GM12878 (cell line): ENCODE measurements around the gene GPC3. TPM values are rescaled to one million over a fixed set of nuclear protein-coding genes. Genes with fewer than 3 reads are reported as not detected.

ENCODE experiments used
- ATAC-seq: fragments of 200-7000 bp; cut with Tn5 transposase; 3 replicates; pipeline ENCODE4 v1.9.1; 2020; ENCODE audit warnings: mild to moderate bottlenecking, moderate library complexity
- BruUV-seq: library from RNA; stranded (reverse); fragments of 400-500 nt; replicated peaks from 2 replicates; lab custom pipeline; 2021; lab: Mats Ljungman, UMichigan
- CTCF ChIA-PET: fragments of 300-600 bp; sonication (Branson Sonifier 250); formaldehyde crosslinking; extraction: SDS; loops from one replicate; lab custom pipeline; 2021; ENCODE audit warnings: inconsistent platforms; lab: Yijun Ruan, JAX
- POLR2A ChIA-PET: fragments of 350-600 bp; formaldehyde crosslinking; extraction: SDS; loops from one replicate; lab custom pipeline; 2021; ENCODE audit warnings: inconsistent platforms; lab: Charles Lee
- RAD21 ChIA-PET: fragments of 300-600 bp; sonication (Branson Sonifier 250); formaldehyde crosslinking; loops from one replicate; lab custom pipeline; 2023; ENCODE audit warnings: antibody characterized with exemption; ENCODE audit not compliant: unreplicated experiment; lab: Charles Lee
- SMC1A ChIA-PET: fragments of 300-600 bp; sonication (Branson Sonifier 250); formaldehyde crosslinking; loops from one replicate; lab custom pipeline; 2023; ENCODE audit not compliant: unreplicated experiment, uncharacterized antibody; lab: Charles Lee
- DNase-seq: peaks from one replicate; pipeline ENCODE4 v3.0.0-alpha.2; 2011; ENCODE audit warnings: low read depth, low spot score
- FAIRE-seq: peaks from 3 replicates; lab custom pipeline; 2011; peaks lifted over from hg19 to GRCh38; lab: Jason Lieb, UNC
- H2AFZ ChIP-seq: 2 replicates; pipeline ENCODE4 v1.6.0; 2011; ENCODE audit warnings: low read depth, low read length, control low read depth; ENCODE audit not compliant: control insufficient read depth
- H3K27ac ChIP-seq: 2 replicates; pipeline ENCODE4 v1.5.1; 2011; ENCODE audit warnings: control low read depth; ENCODE audit not compliant: control insufficient read depth, insufficient read depth
- H3K27me3 ChIP-seq, 2 experiments: replicated peaks in 1 of 2; 2 replicates each; pipeline versions ENCODE4 v1.6.0 to v1.6.1; 2011; ENCODE audit warnings: low read length in 1 of 2; ENCODE audit not compliant: control insufficient read depth in 2 of 2, insufficient read depth in 2 of 2
- H3K36me3 ChIP-seq, 2 experiments: 2 replicates each; pipeline ENCODE4 v1.5.1; 2011; ENCODE audit warnings: low read length in 1 of 2; ENCODE audit not compliant: control insufficient read depth in 2 of 2, insufficient read depth in 2 of 2
- H3K4me1 ChIP-seq: 2 replicates; pipeline ENCODE4 v1.6.1; 2011; ENCODE audit warnings: mild to moderate bottlenecking, low read length, moderate library complexity, mixed read lengths; ENCODE audit not compliant: control insufficient read depth, insufficient read depth
- H3K4me2 ChIP-seq: 2 replicates; pipeline ENCODE4 v1.6.0; 2011; ENCODE audit warnings: control low read depth; ENCODE audit not compliant: control insufficient read depth, insufficient read depth
- H3K4me3 ChIP-seq: fragments of 200-600 bp; sonication (generic); 2 replicates; pipeline ENCODE4 v1.5.1; 2016
- H3K79me2 ChIP-seq: 2 replicates; pipeline ENCODE4 v1.6.0; 2011; ENCODE audit warnings: low read length; ENCODE audit not compliant: control insufficient read depth, insufficient read depth
- H3K9ac ChIP-seq: 2 replicates; pipeline ENCODE4 v1.8.0; 2011; ENCODE audit warnings: low read length, control low read depth, mixed read lengths; ENCODE audit not compliant: control insufficient read depth, insufficient read depth
- H3K9me3 ChIP-seq: replicated peaks from 3 replicates; pipeline ENCODE4 v1.5.1; 2011; ENCODE audit warnings: mild to moderate bottlenecking, low read length; ENCODE audit not compliant: control insufficient read depth, insufficient read depth
- H4K20me1 ChIP-seq: 2 replicates; pipeline ENCODE4 v1.6.0; 2011; ENCODE audit not compliant: control insufficient read depth, insufficient read depth
- BACH1 ChIP-seq: fragments of 450-650 bp; IDR thresholded peaks from 2 replicates; pipeline ENCODE4 v1.6.1; 2017; ENCODE audit warnings: mild to moderate bottlenecking, borderline replicate concordance
- BHLHE40 ChIP-seq, 2 experiments: fragments of 450-650 bp in 1 of 2; IDR thresholded peaks; 2 replicates each; pipeline ENCODE4 v1.6.1; 2011 to 2017; ENCODE audit warnings: low read depth in 2 of 2, borderline replicate concordance in 1 of 2, improper control_type of control experiment in 1 of 2, low read length in 1 of 2, mild to moderate bottlenecking in 1 of 2
- CBX3 ChIP-seq: fragments of 200-600 bp; sonication (generic); IDR thresholded peaks from 2 replicates; pipeline ENCODE4 v1.6.1; 2016; ENCODE audit warnings: low read depth, borderline replicate concordance
- EGR1 ChIP-seq, 2 experiments: IDR thresholded peaks; 1 replicate in 1 of 2; 2 replicates in 1 of 2; pipeline ENCODE4 v1.6.1; 2011 to 2012; ENCODE audit warnings: low read depth in 2 of 2, low read length in 2 of 2, borderline replicate concordance in 1 of 2, mild to moderate bottlenecking in 1 of 2, moderate library complexity in 1 of 2
- EZH2 ChIP-seq: IDR thresholded peaks from 2 replicates; pipeline ENCODE4 v1.6.1; 2012; ENCODE audit warnings: low read depth, mild to moderate bottlenecking, control low read depth, inconsistent platforms, low read length, borderline replicate concordance; ENCODE audit not compliant: control insufficient read depth
- FOXK2 ChIP-seq: fragments of 450-650 bp; IDR thresholded peaks from 2 replicates; pipeline ENCODE4 v1.6.1; 2017; ENCODE audit warnings: mild to moderate bottlenecking, moderate library complexity
- MTA3 ChIP-seq: IDR thresholded peaks from 2 replicates; pipeline ENCODE4 v1.6.1; 2012; ENCODE audit warnings: low read length, inconsistent platforms, borderline replicate concordance
- NBN ChIP-seq: fragments of 450-650 bp; IDR thresholded peaks from 2 replicates; pipeline ENCODE4 v1.6.1; 2016
- RB1 ChIP-seq: fragments of 450-650 bp; formaldehyde crosslinking; IDR thresholded peaks from 2 replicates; pipeline ENCODE4 v1.6.1; 2017; ENCODE audit warnings: mild to moderate bottlenecking, borderline replicate concordance
- RELA ChIP-seq: fragments of 450-650 bp; IDR thresholded peaks from 2 replicates; pipeline ENCODE4 v1.8.0; 2014; ENCODE audit warnings: borderline replicate concordance; ENCODE audit not compliant: partially characterized antibody
- SMARCA5 ChIP-seq: fragments of 450-650 bp; IDR thresholded peaks from 2 replicates; pipeline ENCODE4 v1.6.1; 2017; ENCODE audit warnings: mild to moderate bottlenecking
- SUPT20H ChIP-seq: IDR thresholded peaks from 2 replicates; pipeline ENCODE4 v1.6.1; 2011; ENCODE audit warnings: low read depth, mild to moderate bottlenecking, low read length, moderate library complexity, borderline replicate concordance; ENCODE audit not compliant: control insufficient read depth
- TCF7 ChIP-seq: IDR thresholded peaks from 2 replicates; pipeline ENCODE4 v1.6.1; 2014; ENCODE audit warnings: antibody characterized with exemption, borderline replicate concordance
- WRNIP1 ChIP-seq: IDR thresholded peaks from 2 replicates; pipeline ENCODE4 v1.6.1; 2011; ENCODE audit warnings: low read depth, low read length, improper control_type of control experiment, borderline replicate concordance
- ZNF622 ChIP-seq: fragments of 450-650 bp; IDR thresholded peaks from 2 replicates; pipeline ENCODE4 v1.6.1; 2017; ENCODE audit warnings: mild to moderate bottlenecking, inconsistent platforms
- WGBS: methylation state at CpG from one replicate; pipeline ENCODE4 v1.1.6; 2016; ENCODE audit warnings: low lambda C conversion rate; ENCODE audit not compliant: insufficient replicate concordance, insufficient coverage; ENCODE audit errors: missing lambda C conversion rate; 5-methylcytosine and 5-hydroxymethylcytosine counted together
- in situ Hi-C: fragments of 300-500 bp; cut with MboI; formaldehyde crosslinking; loops from 9 replicates; pipeline ENCODE4 v1.14.3; 2018; ENCODE audit warnings: mixed read lengths
- intact Hi-C: fragments of 100-400 bp; cut with micrococcal nuclease; formaldehyde crosslinking; loops from one replicate; pipeline ENCODE4 v1.14.2; 2022; ENCODE audit not compliant: unreplicated experiment
- polyA plus RNA-seq, 11 experiments: library from polyadenylated mRNA; depleted of rRNA in 4 of 11; unstranded in 6 of 11; stranded (reverse) in 5 of 11; fragments of >200 nt; fragmentation: Nextera tagmentation in 4 of 11; fragmentation: Illumina TruSeq in 1 of 11; extraction: Ambion mirVana in 4 of 11; extraction: Trizol in 1 of 11; gene quantifications; 1 replicate in 1 of 11; 2 replicates in 10 of 11; pipeline versions ENCODE4 v1.2.1 to v1.2.3, GENCODE V29; 2011 to 2016; ENCODE audit warnings: inconsistent platforms in 2 of 11, missing spikeins in 2 of 11, low read depth in 1 of 11
- total RNA-seq, 4 experiments: library from RNA; depleted of rRNA in 3 of 4; stranded (reverse); fragments of >200 nt in 3 of 4; fragmentation: Illumina TruSeq in 1 of 4; extraction: Trizol in 1 of 4; gene quantifications; 2 replicates each; pipeline versions ENCODE4 v1.2.1 to v1.2.3, GENCODE V29; 2013 to 2021
- TF ChIP-seq, protein P1 (sequence below): fragments of 450-650 bp; IDR thresholded peaks from 2 replicates; pipeline ENCODE4 v1.6.1; 2016; ENCODE audit warnings: mild to moderate bottlenecking

GPC3 gene
- total and polyA plus RNA-seq, 10 of the 15 experiments (the other 5 are each of a cell fraction or from before 2014, with no cell fraction given): 0.09 to 0.82 TPM; not detected in 8

DNA sequence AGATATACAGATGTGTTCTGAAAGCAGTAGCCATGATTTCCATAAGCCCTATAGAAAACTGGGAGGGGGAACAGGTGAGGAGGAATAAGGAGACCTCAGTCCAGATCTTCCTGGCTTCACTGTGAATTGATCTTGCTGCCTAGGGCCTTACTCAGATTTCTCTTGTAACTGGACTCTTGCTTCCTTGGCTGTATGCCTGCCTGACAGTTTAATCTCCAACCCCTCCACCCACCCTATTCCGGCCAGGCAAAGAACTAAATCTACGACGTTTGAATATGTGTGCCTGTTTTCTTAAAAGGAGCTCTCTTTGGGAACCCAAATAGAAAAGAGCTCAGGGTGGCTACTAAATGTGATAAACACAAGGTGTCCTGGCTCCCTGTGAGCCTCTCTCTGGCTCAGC is 173.0 kb downstream of the GPC3 start:
- H3K4me3 ChIP-seq: no peak overlapping the region
- no peaks in the 10 kb centered on the region for H3K9me3 ChIP-seq
- H4K20me1 ChIP-seq: no peaks in the 10 kb centered on the region
- no peaks in the 10 kb centered on the region for H3K36me3 ChIP-seq
- H3K4me1 ChIP-seq: no peaks in the 10 kb centered on the region
- DNase-seq: no peak
- no peaks in the 10 kb centered on the region for H3K27me3 ChIP-seq
- 49% methylated on average over 3 of the region's 3 CpGs for WGBS
- no peaks in the 10 kb centered on the region for H3K79me2 ChIP-seq
- H3K4me2 ChIP-seq: no peak overlapping the region
- CTCF ChIA-PET: interaction anchor here (1.0 kb wide), 1 partner anchor 27 kb away, joined by 3 read pairs; no protein-coding TSS in a partner anchor
- TF ChIP-seq RELA: no peak
- TF ChIP-seq MTA3: no peak
- TF ChIP-seq CBX3: no peak
- TF ChIP-seq ZNF622: no peak
- TF ChIP-seq, protein P1, sequence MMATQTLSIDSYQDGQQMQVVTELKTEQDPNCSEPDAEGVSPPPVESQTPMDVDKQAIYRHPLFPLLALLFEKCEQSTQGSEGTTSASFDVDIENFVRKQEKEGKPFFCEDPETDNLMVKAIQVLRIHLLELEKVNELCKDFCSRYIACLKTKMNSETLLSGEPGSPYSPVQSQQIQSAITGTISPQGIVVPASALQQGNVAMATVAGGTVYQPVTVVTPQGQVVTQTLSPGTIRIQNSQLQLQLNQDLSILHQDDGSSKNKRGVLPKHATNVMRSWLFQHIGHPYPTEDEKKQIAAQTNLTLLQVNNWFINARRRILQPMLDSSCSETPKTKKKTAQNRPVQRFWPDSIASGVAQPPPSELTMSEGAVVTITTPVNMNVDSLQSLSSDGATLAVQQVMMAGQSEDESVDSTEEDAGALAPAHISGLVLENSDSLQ: no peak
- no peak for TF ChIP-seq NBN
- TF ChIP-seq, all 136 proteins: peak for 0
- ChIA-PET SMC1A (interaction anchor here (0.9 kb wide), 1 partner anchor 13 kb away, joined by 3 read pairs; no protein-coding TSS in a partner anchor), POLR2A (no interaction called here), RAD21 (no interaction called here)
- in situ Hi-C loops (no loop called here), intact Hi-C loops (no loop called here)
- ATAC-seq: no peak
- FAIRE-seq: no peak
- H2AFZ ChIP-seq: no peak overlapping the region
- H3K9ac ChIP-seq: no peak overlapping the region
- no peak overlapping the region for H3K27ac ChIP-seq
- no TSS peak for BruUV-seq

DNA sequence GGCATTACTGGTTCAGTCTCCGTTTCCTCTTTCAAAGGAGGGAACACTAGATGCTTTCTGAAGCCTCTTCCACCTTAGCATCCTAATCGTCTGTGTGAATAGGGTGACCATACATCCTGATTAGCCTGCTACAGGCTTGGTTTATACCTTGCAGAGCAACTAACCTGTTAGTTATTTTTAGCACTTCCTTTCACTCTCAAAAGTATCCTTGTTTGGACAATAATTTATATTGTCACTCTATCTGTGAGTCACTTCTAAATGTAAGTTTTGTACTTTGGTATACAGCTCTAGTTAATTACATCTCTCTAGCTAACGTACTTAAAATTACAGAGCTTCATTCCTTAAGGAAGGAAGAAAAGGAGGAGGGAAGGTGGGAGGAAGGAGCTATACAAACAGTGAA is 174.5 kb downstream of the GPC3 start:
- in situ Hi-C loops (no loop called here), intact Hi-C loops (no loop called here)
- H3K4me2 ChIP-seq: no peak overlapping the region
- no peak for DNase-seq
- no peak overlapping the region for H3K4me3 ChIP-seq
- no peak overlapping the region for H3K27ac ChIP-seq
- H3K9me3 ChIP-seq: no peaks in the 10 kb centered on the region; the same call in 2 of the 3 replicates
- ATAC-seq: no peak
- no peaks in the 10 kb centered on the region for H3K4me1 ChIP-seq
- no peak overlapping the region for H2AFZ ChIP-seq
- no TSS peak for BruUV-seq
- ChIA-PET POLR2A (no interaction called here), SMC1A (no interaction called here), RAD21 (no interaction called here), CTCF (no interaction called here)
- no peak overlapping the region for H3K9ac ChIP-seq
- no peaks in the 10 kb centered on the region for H3K79me2 ChIP-seq
- no peaks in the 10 kb centered on the region for H4K20me1 ChIP-seq
- TF ChIP-seq FOXK2 (no peak), EZH2 (no peak), RB1 (no peak), SMARCA5 (no peak), EGR1 (IDR thresholded peaks at IDR 0.05; ENCODE audit: borderline replicate concordance in 1 of 2, low read depth in 2 of 2, low read length in 2 of 2) (no peak), TCF7 (no peak), BACH1 (no peak), WRNIP1 (no peak), BHLHE40 (IDR thresholded peaks at IDR 0.05; ENCODE audit: borderline replicate concordance in 1 of 2, low read depth in 2 of 2, low read length in 1 of 2) (no peak), SUPT20H (no peak)
- TF ChIP-seq, protein P1: no peak
- no peaks in the 10 kb centered on the region for H3K27me3 ChIP-seq
- FAIRE-seq: no peak
- 25% methylated on average over 3 of the region's 3 CpGs for WGBS
- H3K36me3 ChIP-seq: no peaks in the 10 kb centered on the region
